Measurements from ENCODE around the gene CUX1. TPM values are rescaled to one million over a fixed set of nuclear protein-coding genes. Genes with fewer than 3 reads are reported as not detected.
A peak's percentile ranks its signal among the peaks of the same experiment; 100 is the strongest.

Gene CUX1
- total RNA-seq, 4 donors from 2014 or later: 56.9 to 124 (median 93.2) TPM

- Histone ChIP-seq H3K36me3 (no peaks in the 10 kb centered on the region), H3K27ac (peak overlapping the region; percentile 13 to 84 (median 73)), H3K27me3 (no peaks in the 10 kb centered on the region), H3K4me1 (peaks cover 16 to 41% (median 23%) of the 10 kb centered on the region in 4 donors), H3K9me3 (no peaks in the 10 kb centered on the region), H3K4me3 (no peak overlapping the region)
- in situ Hi-C loops (cut with MboI; ENCODE audit: low pct_ligation_motif_present in 1 of 4, low pct_unique_long_range_greater_than_20kb in 1 of 4, low sequenced_read_pairs in 3 of 4): no loop called here
- DNase-seq: no peak
- WGBS, 2 donors (ENCODE audit: low coverage in 1 of 2): 71 to 100% methylated on average over 2 to 3 of the region's 4 CpGs
- TF ChIP-seq POLR2A (IDR thresholded peaks at IDR 0.05) (no peak), POLR2AphosphoS5 (IDR thresholded peaks at IDR 0.05) (no peak), CTCF (IDR thresholded peaks at IDR 0.05) (no peak)
- intact Hi-C loops (cut with DNase I; ENCODE audit: low total_unique reads): loop anchor here (5.0 kb wide), 1 partner anchor 36 kb away; no protein-coding TSS in a partner anchor
Observed at GRCh38 chr7:101948650-101949049, 131.2 kb downstream of the CUX1 start.

GRCh38 chr7:101950450-101951119 is 133.2 kb downstream of the CUX1 start:
- peaks cover 12 to 42% (median 23%) of the 10 kb centered on the region in 4 donors for H3K4me1 ChIP-seq
- TF ChIP-seq POLR2A (IDR thresholded peaks at IDR 0.05) (no peak), EP300 (IDR thresholded peaks at IDR 0.05; ENCODE audit: low read depth) (no peak), POLR2AphosphoS5 (IDR thresholded peaks at IDR 0.05) (peak in 1 of 3 donors; percentile 5), CTCF (IDR thresholded peaks at IDR 0.05) (no peak)
- peak overlapping the region; percentile 72 to 84 (median 76) for H3K27ac ChIP-seq
- H3K27me3 ChIP-seq: no peaks in the 10 kb centered on the region
- H3K36me3 ChIP-seq: no peaks in the 10 kb centered on the region
- no peaks in the 10 kb centered on the region for H3K9me3 ChIP-seq
- DNase-seq: no peak
- WGBS, 2 donors (ENCODE audit: low coverage in 1 of 2): 71 to 73% methylated on average over 3 to 4 of the region's 4 CpGs
- no peak overlapping the region for H3K4me3 ChIP-seq
- intact Hi-C loops (cut with DNase I; ENCODE audit: low total_unique reads) (no loop called here), in situ Hi-C loops (cut with MboI; ENCODE audit: low pct_ligation_motif_present in 1 of 4, low pct_unique_long_range_greater_than_20kb in 1 of 4, low sequenced_read_pairs in 3 of 4) (no loop called here)

GRCh38 chr7:101951757-101952156 is 134.3 kb downstream of the CUX1 start:
- TF ChIP-seq POLR2AphosphoS5 (IDR thresholded peaks at IDR 0.05) (no peak), EP300 (IDR thresholded peaks at IDR 0.05; ENCODE audit: low read depth) (no peak), POLR2A (IDR thresholded peaks at IDR 0.05) (no peak), CTCF (IDR thresholded peaks at IDR 0.05) (no peak)
- H3K36me3 ChIP-seq: no peaks in the 10 kb centered on the region
- H3K27ac ChIP-seq: peak overlapping the region; percentile 72 to 84 (median 76)
- no peaks in the 10 kb centered on the region for H3K27me3 ChIP-seq
- WGBS, 2 donors (ENCODE audit: low coverage in 1 of 2): 86 to 90% methylated on average over 5 to 6 of the region's 6 CpGs
- H3K9me3 ChIP-seq: no peaks in the 10 kb centered on the region
- H3K4me1 ChIP-seq: peaks cover 12 to 42% (median 23%) of the 10 kb centered on the region in 4 donors
- intact Hi-C loops (cut with DNase I; ENCODE audit: low total_unique reads) (no loop called here), in situ Hi-C loops (cut with MboI; ENCODE audit: low pct_ligation_motif_present in 1 of 4, low pct_unique_long_range_greater_than_20kb in 1 of 4, low sequenced_read_pairs in 3 of 4) (no loop called here)
- H3K4me3 ChIP-seq: no peak overlapping the region
- DNase-seq: no peak

GRCh38 chr7:101952355-101953247 is 135.2 kb downstream of the CUX1 start:
- Histone ChIP-seq H3K4me1 (peaks cover 13 to 42% (median 21%) of the 10 kb centered on the region in 4 donors), H3K36me3 (no peaks in the 10 kb centered on the region), H3K27ac (peak overlapping the region; percentile 72 to 84 (median 76)), H3K9me3 (no peaks in the 10 kb centered on the region), H3K4me3 (no peak overlapping the region), H3K27me3 (no peaks in the 10 kb centered on the region)
- TF ChIP-seq POLR2A (IDR thresholded peaks at IDR 0.05) (no peak), POLR2AphosphoS5 (IDR thresholded peaks at IDR 0.05) (peak; percentile 19 to 74 (median 67))
- in situ Hi-C loops (cut with MboI; ENCODE audit: low pct_ligation_motif_present in 1 of 4, low pct_unique_long_range_greater_than_20kb in 1 of 4, low sequenced_read_pairs in 3 of 4) (no loop called here), intact Hi-C loops (cut with DNase I; ENCODE audit: low total_unique reads) (no loop called here)
- 82 to 100% methylated on average over 2 to 29 of the region's 29 CpGs for WGBS, 2 donors (ENCODE audit: low coverage in 1 of 2)
- DNase-seq: no peak
